Endothelial cell (in vitro differentiated cells): ENCODE measurements around the gene HDAC7. TPM values are rescaled to one million over a fixed set of nuclear protein-coding genes. Genes with fewer than 3 reads are reported as not detected.

Experiments used
- DNase-seq: peaks from one replicate; pipeline ENCODE4 v3.0.0; 2021; ENCODE audit warnings: low spot score
- H3K27ac Mint-ChIP-seq: one replicate; pipeline ENCODE4 v1.8.0; 2021; ENCODE audit warnings: mixed read lengths, inconsistent platforms; ENCODE audit not compliant: unreplicated experiment
- H3K27me3 Mint-ChIP-seq: one replicate; pipeline ENCODE4 v1.8.0; 2021; ENCODE audit warnings: mild to moderate bottlenecking, moderate library complexity, mixed read lengths, inconsistent platforms; ENCODE audit not compliant: unreplicated experiment
- H3K36me3 Mint-ChIP-seq: one replicate; pipeline ENCODE4 v1.8.0; 2021; ENCODE audit warnings: mild to moderate bottlenecking, low read depth, mixed read lengths, inconsistent platforms; ENCODE audit not compliant: unreplicated experiment
- H3K4me1 Mint-ChIP-seq: one replicate; pipeline ENCODE4 v1.8.0; 2021; ENCODE audit warnings: mild to moderate bottlenecking, mixed read lengths, inconsistent platforms; ENCODE audit not compliant: unreplicated experiment
- H3K4me3 Mint-ChIP-seq: one replicate; pipeline ENCODE4 v1.8.0; 2021; ENCODE audit warnings: mild to moderate bottlenecking, mixed read lengths, inconsistent platforms; ENCODE audit not compliant: unreplicated experiment
- H3K9me3 Mint-ChIP-seq: one replicate; pipeline ENCODE4 v1.8.0; 2021; ENCODE audit warnings: mixed read lengths, inconsistent platforms; ENCODE audit not compliant: unreplicated experiment
- total RNA-seq: library from RNA; stranded (reverse); fragmentation: NEBNext Ultra II Directional; extraction: Animal tissue kit (Norgen Biotek cat#: 25700); gene quantifications from one replicate; pipeline ENCODE4 v1.2.1, GENCODE V29; 2021; ENCODE audit not compliant: unreplicated experiment
- TF ChIP-seq, protein P1 (sequence below): fragments of 200-600 bp; sonication (generic); IDR thresholded peaks from one replicate; pipeline ENCODE4 v1.5.0; 2021; ENCODE audit warnings: antibody characterized with exemption; ENCODE audit not compliant: unreplicated experiment

The HDAC7 gene
- total RNA-seq, 1 donor from 2014 or later, result 387 TPM

DNA sequence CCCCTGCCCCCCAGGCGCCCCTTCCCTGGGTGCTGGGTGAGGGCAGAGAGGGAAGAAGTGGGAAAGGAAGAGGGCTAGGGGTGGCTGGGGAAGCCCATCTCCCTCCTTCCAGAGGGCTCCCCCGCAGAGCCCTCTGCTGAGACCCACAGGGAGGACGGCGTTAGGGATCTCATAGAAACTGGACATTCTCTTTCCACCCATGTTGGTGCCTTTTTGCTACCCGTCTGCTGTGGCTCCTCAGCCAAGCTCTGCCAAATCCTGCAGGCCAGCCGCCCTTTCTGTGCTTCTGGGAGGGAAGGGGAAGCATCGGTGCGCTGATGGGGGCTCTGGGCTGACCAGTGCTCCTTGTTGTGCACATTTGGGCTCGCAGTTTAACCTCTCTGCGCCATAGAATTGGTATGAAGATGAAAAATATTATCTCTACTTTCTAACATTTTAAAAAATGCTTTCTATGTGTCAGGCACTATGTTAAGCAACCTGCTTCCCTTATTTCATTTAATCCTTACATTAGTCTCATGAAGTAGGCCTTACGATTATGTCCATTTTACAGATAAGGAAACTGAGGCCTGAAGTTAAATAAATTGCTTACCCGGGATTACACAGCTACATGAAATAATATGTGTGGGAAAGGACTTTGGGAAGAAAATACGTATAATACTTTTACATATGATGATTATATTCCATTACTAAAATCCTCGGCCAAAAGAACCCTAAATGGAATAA is 45.7 kb downstream of the HDAC7 start:
- peak overlapping the region; percentile 57 for H3K27ac Mint-ChIP-seq

GRCh38 chr12:47773062-47773857 is 46.4 kb downstream of the HDAC7 start, which contains the start of gene SLC48A1:
Gene SLC48A1, plus strand, starts transcription at chr12:47773238. Its CDS starts 67 bp downstream, at chr12:47773305.
- peaks cover 46% of the 10 kb centered on the region for H3K4me1 Mint-ChIP-seq
- H3K9me3 Mint-ChIP-seq, result no peaks in the 10 kb centered on the region
- peak within 1 kb of the TSS; percentile 96 for H3K4me3 Mint-ChIP-seq
- TF ChIP-seq, protein P1, sequence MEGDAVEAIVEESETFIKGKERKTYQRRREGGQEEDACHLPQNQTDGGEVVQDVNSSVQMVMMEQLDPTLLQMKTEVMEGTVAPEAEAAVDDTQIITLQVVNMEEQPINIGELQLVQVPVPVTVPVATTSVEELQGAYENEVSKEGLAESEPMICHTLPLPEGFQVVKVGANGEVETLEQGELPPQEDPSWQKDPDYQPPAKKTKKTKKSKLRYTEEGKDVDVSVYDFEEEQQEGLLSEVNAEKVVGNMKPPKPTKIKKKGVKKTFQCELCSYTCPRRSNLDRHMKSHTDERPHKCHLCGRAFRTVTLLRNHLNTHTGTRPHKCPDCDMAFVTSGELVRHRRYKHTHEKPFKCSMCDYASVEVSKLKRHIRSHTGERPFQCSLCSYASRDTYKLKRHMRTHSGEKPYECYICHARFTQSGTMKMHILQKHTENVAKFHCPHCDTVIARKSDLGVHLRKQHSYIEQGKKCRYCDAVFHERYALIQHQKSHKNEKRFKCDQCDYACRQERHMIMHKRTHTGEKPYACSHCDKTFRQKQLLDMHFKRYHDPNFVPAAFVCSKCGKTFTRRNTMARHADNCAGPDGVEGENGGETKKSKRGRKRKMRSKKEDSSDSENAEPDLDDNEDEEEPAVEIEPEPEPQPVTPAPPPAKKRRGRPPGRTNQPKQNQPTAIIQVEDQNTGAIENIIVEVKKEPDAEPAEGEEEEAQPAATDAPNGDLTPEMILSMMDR, result no peak
- DNase-seq, result peak; percentile 85
- H3K36me3 Mint-ChIP-seq, result peaks cover 22% of the 10 kb centered on the region
- H3K27me3 Mint-ChIP-seq, result peaks cover 24% of the 10 kb centered on the region
- peak within 1 kb of the TSS; percentile 86 for H3K27ac Mint-ChIP-seq

More for the DNA sequence above, 45.7 kb downstream of the HDAC7 start:
- no peak for DNase-seq
- Mint-ChIP-seq H3K4me3 (peak overlapping the region; percentile 96), H3K27me3 (peaks cover 26% of the 10 kb centered on the region), H3K4me1 (peaks cover 52% of the 10 kb centered on the region), H3K9me3 (no peaks in the 10 kb centered on the region), H3K36me3 (peaks cover 22% of the 10 kb centered on the region)
- TF ChIP-seq, protein P1, result no peak

DNA sequence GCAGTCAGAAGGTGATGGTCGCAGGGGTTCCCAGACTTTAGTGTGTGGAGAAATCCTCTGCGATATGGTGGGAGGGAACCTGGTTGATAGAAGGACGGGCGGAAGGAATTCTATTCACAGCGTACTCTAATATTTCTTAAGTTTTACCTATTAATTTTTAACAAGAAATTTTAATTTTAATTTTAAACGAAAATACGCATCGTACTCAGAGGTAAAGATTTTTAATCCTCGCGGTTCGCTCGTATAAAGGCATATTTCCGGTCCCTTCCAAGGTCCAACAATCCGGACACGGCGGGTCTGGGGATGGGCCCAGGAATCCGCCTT is 47.0 kb downstream of the HDAC7 start:
- Mint-ChIP-seq H3K4me1 (peaks cover 40% of the 10 kb centered on the region), H3K4me3 (peak overlapping the region; percentile 89), H3K9me3 (no peaks in the 10 kb centered on the region), H3K27ac (peak overlapping the region; percentile 86), H3K27me3 (peaks cover 22% of the 10 kb centered on the region), H3K36me3 (peaks cover 21% of the 10 kb centered on the region)
- DNase-seq, result no peak
- TF ChIP-seq, protein P1, result no peak

GRCh38 chr12:47772094-47772660 is 47.5 kb downstream of the HDAC7 start:
- peak overlapping the region; percentile 89 for H3K4me3 Mint-ChIP-seq
- no peaks in the 10 kb centered on the region for H3K9me3 Mint-ChIP-seq
- peaks cover 22% of the 10 kb centered on the region for H3K36me3 Mint-ChIP-seq
- TF ChIP-seq, protein P1, result no peak
- no peak for DNase-seq
- H3K27me3 Mint-ChIP-seq, result peaks cover 23% of the 10 kb centered on the region
- H3K4me1 Mint-ChIP-seq, result peaks cover 35% of the 10 kb centered on the region
- peak overlapping the region; percentile 86 for H3K27ac Mint-ChIP-seq
